Activated T-helper 1 cell treated with anti-CD3 and anti-CD28 coated beads, Interleukin-2, amount 50 U/mL, for 16 hours (primary cell): Measurements from ENCODE around the gene SLC7A8.

Source experiments
- DNase-seq, 2 donors: peaks; one replicate each; pipeline ENCODE4 v3.0.0-alpha.2; 2020; ENCODE audit warnings: low read depth in 1 of 2, low spot score in 1 of 2

SLC7A8 gene

DNA sequence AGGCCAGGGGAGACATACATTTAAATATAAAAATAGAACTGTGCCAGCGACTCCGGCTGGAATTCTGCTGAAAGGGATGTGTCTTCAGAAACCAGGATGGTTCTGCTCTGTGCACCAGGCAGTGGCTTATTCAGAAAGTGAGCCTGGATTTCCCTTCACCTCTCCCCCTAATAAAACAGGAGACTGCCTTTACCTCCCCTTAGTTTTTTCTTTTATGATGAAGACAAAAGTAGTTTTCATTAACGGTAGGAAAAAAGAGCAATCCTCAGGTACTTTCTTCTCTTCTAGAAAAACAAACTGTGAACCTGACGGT lies 346 bp downstream of the SLC7A8 start:
- no peak for DNase-seq

DNA sequence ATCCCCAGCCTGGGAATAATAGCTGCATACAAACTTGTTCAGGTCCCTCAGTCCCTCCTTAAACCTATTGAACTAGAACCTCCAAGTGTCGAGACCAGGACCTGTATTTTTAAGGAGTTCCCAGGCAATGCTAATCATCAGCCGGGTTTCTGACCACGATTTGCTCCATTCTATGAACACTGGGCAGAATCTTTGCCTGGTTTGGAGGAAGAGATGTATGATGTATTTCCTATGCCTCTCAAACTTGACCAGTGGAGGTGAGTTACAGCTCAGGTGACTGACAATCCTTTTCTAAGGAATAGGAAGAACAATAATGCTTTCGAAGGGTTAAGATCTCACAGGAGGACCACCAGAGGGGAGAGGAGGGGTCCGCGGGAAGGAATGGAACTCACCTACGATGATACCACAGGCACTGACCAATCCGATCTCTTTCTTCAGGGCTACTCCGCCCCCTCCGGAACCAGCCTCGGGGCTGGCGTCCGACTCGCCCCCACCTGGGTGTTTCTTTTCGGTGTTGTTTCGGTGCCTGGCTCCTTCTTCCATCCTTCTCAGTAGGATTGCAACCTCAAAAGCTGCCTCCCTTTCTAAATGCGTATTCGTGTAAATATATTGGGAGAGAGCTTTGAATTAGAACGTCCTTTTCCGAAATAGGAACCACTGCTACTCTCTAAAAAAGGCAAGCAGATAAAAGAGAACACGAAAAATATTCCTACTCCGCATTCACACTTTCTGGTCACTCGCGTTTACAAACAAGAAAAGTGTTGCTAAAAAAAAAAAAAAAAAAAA lies 895 bp downstream of the SLC7A8 start:
- DNase-seq: no peak

DNA sequence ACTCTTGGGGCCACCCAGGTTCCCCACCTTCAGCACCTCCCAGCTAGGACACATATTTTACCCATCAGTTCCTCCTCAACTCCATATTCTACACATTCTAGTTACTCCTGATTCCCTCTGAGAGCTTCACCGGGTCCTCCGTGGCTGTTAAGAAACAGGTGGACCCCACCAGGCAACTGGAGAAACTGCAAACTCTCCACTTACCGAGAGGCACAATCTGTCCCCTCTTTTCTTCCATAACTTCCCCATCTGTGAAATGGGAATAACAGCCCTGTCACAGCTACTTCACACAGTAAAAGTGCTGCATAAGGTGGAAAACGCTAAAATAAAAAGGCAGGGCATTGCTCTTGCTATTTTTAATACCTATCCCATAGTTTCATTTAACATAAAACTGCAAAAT lies 1.5 kb downstream of the SLC7A8 start:
- no peak for DNase-seq

DNA sequence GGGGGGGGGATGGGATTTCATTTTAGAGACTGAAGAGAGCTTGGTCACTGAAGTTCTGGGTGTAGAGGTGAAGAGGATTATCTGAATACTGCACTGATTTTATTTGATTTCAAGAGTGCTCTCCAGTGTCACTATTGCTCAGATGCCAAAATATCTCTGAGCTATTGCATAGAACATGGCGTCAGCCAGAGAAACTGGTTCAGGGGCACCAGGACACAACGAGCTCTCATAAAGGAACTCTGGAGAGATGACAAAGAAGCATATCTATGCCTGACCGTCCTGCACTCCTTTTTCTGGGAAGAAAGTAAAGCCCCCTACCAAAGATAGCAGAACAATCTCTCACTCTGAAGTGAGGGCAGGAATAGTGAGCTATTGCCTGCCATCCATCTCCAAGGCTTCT lies 2.0 kb downstream of the SLC7A8 start:
- DNase-seq: no peak

DNA sequence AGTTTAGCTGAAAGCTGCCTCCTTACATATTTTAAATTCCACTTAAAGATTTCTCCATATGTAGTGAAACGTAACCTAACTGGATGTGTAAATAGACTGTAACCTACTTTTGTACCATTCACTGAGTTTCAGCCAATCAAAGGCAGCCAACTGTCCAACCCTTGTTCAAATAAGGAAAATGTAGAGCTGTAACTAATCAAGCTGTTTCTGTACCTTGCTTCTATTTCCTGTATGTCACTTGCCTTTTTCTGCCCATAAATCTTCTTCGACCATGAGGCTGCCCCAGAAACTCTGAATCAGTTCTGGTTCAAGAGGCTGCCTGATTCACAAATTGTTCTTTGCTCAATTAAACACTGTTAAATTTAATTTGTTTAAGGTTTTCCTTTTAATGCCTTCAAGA lies 6.3 kb downstream of the SLC7A8 start:
- DNase-seq: no peak

DNA sequence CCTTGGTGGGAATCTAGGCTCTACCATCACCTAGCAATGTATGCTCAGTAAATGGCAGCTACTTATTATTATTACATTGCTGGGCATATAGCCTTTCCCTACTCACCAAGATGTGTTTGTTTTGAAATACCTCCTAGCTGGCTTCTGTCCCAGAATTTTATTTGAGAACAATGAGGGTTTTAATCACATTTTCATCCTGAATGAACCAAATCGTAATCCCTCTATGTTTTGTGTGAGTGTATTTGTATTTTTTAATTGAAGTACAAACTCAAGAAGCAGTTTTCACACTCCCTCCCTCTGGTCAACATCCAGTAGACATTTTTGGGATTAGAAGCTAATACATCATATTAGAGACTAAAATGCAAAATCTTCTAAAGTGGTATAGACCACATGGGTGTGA lies 7.6 kb downstream of the SLC7A8 start:
- no peak for DNase-seq

DNA sequence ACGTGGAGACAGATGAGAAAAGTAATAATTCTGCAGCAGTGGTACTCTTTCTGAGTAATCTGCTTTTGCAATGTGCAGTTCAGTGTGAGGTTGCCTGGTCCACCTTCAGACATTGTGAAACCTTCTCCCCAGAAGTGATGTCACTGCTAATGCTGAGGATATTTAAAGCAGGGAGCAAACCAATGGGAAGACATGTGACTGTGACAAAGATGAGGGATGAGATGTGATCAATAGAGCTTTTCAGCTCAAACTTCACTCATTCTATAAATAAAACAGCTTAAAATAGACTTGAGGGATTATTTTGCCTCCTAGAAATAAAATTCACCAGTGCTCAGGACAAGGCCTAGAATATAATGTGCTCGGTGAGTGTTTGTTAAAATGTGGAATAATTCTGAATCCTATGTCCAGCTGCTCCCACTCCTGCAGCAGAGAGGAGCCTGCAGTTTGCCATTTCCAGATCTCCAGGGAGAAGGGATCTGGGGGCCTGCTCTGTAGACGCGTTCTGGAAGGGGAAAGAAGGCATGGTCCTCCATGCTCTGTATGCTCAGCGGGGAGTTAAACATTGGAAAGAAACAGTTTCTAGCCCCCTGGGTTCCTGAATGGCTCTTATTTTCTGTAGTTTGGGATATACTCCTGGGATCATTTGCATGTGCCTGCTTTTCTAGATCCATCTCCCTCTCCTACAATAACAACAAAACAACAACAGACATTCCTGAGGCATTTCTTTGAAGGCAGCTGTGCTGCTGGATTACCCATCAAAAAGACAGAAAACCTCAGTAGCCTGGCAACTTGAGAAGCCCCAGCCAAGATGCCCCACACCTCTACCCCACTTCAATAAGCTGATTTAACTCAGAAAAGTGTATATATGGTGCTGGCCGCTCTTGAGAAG lies 8.9 kb downstream of the SLC7A8 start:
- no peak for DNase-seq

DNA sequence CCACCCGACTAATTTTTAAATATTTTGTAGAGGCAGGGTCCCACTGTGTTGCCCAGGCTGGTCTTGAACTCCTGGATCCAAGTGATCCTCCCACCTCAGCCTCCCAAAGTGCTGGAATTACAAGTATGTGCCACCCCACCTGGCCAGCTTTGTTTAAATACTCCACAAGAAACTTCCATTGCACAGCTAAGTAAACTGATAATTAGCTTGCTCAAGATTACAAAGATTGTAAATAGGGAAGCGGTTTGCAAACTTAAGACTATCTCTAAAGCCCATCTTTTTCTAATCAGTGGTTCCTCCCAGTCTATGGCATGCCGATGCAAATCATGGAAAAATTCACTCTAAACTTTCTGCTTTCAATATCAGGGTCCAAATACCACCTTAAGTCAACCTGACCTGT lies 9.7 kb downstream of the SLC7A8 start:
- DNase-seq: no peak

DNA sequence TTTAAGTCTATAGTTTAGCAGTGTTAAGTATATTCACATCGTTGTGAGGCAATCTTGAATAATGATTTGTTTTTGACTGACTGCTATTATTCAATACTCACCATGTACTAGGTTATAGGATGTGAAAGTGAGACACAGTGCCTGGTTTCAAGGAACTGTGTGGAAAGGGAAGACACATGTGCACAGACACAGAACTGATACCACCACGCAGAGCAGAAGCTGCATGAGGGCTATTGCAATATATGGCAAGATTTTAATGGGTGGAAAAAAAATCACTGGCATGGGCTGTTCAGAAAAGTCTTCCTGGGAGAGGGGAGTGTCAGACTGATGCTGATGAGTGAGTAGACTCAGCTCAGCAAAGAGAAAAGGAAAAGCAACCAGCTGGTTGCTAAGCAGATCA lies 10.4 kb downstream of the SLC7A8 start:
- no peak for DNase-seq

DNA sequence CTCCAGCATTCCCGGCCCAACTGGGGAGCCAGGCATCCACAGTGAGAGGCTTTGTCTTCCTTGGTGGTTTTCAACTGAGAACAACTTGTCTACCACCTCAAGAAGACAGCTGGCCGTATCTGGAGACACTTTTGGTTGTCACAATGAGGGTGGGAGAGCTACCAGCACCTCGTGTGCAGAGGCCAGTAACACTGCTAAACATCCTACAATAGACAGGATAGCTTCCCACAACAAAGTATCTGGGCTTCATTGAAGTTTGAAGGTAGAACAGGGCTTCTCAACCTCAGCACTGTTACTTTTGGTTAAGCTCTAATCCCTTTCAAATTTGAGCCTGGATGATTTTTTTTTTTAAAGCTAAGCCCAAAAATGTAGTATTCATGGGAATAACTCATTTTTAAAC lies 10.9 kb downstream of the SLC7A8 start:
- no peak for DNase-seq

DNA sequence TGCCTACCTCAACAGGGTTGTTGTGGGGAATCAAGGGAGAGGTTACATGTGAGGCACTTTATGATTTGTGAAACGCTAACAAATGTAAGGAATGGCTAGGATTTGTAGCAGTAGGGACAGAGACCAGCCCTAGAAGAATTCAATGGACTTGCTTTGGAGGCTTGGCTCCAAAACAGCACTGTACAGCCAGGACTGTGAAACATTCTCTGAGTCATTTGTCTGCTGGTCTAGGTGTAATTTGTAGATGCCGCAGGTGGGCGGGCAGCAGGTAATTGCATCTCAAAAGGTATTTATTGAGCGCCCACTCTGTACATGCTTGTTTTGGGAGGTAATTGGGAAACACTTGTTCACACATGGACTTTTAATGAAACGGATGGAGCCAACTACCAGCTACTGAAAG lies 11.4 kb downstream of the SLC7A8 start:
- no peak for DNase-seq

DNA sequence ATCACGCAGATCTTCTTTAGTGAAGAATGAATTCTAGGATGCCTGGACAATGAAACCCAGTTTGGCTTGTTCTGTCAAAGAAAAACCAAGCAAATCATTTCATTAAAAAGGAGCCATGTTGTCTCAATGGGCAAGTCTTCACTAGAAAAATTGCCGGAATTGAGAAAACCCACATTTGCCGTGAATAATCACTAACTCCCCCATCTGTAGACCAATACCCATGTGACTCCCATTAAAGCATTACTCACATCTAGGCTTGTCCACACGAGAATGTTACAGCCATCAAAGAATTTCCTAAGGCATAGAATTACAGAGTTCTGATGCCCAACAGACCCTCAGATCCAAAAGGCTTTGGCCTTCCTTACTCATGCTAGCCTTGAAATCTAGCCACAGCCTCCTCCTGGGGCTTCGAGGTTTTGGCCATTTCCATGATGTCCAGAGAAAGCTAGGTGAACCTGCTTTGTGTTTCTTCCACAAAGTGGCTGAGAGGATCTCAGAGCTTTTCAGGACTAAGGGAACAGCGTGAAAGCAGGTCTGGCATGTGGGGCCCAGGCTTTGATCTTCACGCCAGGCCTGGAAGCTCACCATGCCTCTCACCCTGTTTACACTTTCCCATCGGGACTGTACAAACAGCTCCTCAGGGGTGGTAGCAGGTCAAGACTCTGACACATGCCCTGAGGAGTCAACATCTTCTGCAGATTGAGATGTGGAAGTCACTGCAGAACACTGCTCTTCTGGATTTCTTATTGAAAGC lies 12.1 kb downstream of the SLC7A8 start:
- DNase-seq: no peak

DNA sequence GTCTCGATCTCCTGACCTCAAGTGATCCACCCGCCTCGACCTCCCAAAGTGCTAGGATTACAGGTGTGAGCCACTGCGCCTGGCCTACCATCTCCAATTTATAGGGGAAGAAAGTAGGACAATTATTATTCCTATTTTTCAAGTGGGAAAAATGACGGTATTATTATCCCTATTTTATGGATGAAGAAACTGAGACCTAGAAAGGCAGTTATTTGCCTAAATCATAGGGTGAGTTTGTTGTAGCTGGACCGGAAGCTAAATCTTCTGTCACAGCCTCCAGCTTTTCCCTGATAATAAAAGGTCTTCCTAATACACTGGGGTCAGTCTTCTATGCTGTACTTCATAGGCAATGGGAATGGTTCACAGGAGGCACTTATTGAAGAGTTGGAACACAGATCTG lies 13.8 kb downstream of the SLC7A8 start:
- DNase-seq: no peak

DNA sequence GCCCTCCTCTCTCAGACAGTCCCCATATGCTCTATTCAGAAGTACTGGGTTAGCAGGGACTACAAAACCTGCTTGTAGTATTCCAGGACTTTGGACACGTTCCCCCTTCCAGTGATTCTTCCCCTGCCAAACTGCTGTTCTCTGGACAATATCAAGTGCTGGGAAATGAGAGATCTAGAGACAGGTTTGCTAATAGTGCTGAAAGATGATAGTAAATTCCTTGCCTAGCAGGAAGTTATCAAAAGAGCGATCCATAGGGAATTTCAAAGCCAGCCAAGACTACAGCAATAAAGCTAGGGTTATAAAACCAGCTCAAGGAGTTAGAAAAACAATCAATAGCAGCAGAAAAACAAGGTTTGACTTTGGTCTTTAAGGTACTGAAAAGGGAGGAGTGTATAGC lies 15.2 kb downstream of the SLC7A8 start:
- DNase-seq: no peak

DNA sequence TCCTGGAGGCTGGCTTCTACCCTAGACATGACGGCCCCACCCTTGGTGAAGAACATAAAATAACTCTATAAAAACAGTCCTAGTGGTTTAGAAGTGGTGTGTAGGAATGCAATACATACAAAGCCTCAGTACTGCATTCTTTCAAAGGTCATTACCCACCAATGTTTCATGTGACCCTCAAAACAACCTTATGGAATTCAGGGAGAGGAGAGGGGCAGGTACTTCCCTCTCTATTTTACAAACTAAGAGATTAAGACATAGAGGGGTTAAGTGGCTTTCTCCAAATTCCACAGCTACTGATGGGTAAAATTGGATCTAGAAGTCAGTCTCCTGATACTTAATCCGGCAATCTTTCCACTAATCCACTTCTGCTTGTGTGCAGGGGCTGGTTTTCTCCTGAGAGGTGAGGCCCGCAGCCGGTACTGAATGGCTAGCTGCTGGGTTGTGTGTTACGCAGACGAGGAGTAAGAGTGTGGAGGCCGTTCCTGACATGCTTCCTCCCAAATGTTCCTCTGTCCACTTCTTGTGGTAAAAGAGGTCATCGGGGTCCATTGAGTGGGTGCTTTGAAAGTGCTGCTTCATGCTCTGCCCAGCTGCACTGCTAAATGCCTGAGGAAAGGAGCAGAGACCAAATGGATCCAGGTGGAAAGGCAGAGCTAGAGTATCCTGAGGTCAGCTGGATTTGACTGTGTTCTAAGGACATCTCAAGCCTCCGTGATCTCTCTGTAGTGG lies 16.2 kb downstream of the SLC7A8 start:
- no peak for DNase-seq

DNA sequence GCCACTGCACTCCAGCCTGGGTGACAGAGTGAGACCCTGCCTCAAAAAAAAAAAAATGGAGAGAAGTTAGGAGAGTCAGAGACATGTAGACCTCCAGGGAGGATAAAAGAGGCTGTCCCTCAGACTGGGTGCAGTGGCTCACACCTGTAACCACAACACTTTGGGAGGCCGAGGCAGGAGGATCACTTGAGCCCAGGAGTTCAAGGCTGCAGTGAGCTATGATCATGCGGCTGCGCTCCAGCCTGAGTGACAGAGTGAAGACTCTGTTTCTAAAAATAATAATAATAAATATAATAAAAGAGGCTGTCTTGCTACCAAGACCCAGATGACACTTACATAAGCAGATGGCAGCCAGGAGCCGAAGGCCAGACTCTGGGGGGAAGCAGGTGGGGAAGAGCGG lies 18.5 kb downstream of the SLC7A8 start:
- no peak for DNase-seq

DNA sequence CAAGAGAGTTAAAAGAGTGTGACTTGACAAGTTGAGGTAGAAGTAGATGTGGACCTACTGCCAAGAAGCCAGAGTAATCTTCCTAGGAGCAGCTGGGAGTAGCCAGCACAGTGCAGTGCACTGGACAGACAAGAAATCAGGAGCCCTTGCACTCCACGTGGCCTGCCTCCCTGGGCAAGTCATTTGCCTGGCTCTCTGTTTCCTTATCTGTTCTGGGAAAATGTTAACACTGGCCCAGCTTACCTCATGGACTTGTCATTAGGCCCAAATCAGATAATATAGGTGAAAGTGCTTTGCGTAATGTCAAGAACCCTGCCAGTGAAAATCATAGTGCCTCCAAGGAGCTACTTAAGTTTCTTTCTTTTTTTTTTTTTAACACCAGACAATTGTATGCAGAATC lies 19.2 kb downstream of the SLC7A8 start:
- DNase-seq: no peak

DNA sequence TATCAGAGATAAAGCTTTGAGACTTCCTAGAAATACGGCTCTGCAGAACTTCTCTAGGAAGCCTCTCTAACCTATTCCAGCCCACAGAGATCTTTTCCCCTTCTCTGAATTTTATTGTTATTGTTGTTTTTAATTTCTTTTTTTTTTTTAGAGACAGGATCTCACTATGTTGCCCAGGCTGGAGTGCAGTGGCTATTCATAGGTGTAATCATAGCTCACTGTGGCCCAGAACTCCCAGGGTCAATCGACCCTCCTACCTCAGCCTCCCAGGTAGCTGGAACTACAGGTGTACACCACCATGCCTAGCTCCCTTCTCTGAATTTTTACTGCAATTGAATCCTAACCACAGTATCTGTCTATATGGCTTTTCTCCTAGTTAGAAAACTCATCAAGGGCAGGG lies 19.6 kb downstream of the SLC7A8 start:
- no peak for DNase-seq

DNA sequence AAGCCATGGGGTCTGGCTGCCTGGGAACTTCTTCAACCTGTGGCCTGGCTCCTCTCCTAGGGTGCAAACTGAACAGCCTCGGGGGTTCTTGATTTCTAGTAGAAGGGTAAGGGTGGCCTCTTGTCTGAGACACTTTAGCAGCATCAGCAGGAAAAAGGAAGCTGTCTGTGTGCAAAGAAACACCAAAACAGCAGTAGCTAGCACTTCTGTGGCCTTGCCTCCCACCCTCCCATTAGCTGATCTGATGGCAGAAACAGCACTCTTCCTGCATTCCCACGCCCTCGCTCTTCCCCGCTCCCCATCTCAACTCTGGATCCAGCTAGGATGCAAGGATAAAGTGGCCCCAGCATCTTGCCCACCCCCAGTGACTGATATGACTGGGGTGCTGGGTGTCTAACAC lies 20.7 kb downstream of the SLC7A8 start:
- DNase-seq: no peak

DNA sequence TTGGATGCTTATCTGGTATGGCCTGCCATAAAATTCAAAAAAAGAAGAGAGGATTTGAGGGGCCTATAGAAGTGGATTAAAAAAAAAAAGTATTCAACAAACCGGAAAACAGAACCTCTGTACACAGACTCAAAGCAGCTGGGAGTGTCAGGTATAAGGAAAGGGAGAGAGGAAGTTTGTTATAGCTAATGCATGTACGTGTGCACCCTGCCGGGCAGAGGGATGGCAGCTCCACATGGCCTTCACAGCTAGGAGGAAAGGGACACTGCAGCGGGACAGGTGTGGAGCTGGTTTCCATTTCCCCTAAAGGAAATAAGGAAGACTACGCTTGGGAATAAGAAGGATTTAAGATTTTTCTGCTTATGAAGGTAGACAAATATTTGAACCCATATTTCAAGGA lies 21.5 kb downstream of the SLC7A8 start:
- no peak for DNase-seq

DNA sequence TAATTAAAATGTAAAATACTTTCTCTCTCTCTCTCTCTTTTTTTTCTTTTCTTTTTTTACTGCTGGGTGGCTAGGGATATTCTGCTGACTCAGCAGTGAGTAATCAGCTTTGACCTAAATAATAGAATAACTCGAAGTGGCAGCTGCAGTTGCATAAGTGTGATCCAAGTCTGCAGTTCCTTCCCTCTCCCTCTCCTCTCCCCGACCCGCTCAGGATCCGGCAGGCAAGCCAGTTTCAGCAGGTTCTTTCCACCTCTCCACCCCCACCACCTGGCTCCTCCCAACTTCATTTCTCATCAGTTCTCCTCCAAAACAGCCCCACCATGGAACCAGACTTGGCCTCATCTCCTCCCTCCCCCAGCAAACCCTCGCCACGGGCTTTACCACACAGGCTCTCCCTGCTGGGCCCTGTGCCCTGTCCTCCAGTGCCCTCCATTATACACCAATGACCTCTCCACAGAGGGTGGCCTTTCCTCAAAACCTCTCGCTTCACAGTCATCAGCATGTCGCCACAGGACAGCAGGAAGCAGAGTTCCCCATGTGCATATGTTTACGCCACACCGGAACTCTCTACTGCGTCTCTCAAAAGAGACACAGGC lies 22.4 kb downstream of the SLC7A8 start:
- no peak for DNase-seq
